ENCODE measurements around the gene MMP1. TPM values are rescaled to one million over a fixed set of nuclear protein-coding genes. Genes with fewer than 3 reads are reported as not detected.

The MMP1 gene
- total and polyA plus RNA-seq, 2 of the 4 experiments (the other 2 are of a cell fraction), result 166 to 245 TPM

DNA sequence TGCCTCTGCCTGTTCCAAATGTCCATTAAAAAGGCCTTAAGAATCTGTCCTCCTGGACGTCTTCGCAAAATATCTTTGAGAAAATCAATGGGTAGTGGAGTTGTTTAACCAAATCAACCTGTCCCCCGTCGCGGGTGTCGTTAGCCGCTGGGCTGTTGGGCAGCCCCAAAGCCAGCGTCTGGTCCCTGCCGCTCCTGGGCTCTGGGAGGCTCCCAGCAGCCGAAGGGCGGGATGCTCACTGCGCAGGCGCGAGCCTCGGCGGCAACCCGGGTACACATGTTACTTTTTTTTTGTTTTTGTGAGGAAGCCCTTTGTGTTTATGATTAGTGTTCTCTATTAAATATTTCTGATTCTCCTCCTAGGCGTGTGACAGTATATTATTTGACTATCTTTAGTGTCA lies 30.2 kb downstream of the MMP1 start:
- no peaks in the 10 kb centered on the region for H3K9me1 ChIP-seq (ENCODE audit: insufficient read depth, low read length)
- dilution Hi-C loops (cut with HindIII; ENCODE audit: low sequenced_read_pairs, unreplicated experiment) (no loop called here), intact Hi-C loops (cut with micrococcal nuclease) (no loop called here), in situ Hi-C loops (cut with MboI; ENCODE audit: low sequenced_read_pairs) (no loop called here)
- no peak overlapping the region for H4K8ac ChIP-seq (ENCODE audit: low read depth in 2 of 2, low read length in 2 of 2)
- TF ChIP-seq, protein P1, sequence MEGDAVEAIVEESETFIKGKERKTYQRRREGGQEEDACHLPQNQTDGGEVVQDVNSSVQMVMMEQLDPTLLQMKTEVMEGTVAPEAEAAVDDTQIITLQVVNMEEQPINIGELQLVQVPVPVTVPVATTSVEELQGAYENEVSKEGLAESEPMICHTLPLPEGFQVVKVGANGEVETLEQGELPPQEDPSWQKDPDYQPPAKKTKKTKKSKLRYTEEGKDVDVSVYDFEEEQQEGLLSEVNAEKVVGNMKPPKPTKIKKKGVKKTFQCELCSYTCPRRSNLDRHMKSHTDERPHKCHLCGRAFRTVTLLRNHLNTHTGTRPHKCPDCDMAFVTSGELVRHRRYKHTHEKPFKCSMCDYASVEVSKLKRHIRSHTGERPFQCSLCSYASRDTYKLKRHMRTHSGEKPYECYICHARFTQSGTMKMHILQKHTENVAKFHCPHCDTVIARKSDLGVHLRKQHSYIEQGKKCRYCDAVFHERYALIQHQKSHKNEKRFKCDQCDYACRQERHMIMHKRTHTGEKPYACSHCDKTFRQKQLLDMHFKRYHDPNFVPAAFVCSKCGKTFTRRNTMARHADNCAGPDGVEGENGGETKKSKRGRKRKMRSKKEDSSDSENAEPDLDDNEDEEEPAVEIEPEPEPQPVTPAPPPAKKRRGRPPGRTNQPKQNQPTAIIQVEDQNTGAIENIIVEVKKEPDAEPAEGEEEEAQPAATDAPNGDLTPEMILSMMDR (conservative IDR thresholded peaks at IDR 0.05; ENCODE audit: low read depth, low read length), result no peak
- TF ChIP-seq RCOR1 (IDR thresholded peaks at IDR 0.05; ENCODE audit: insufficient replicate concordance, low read length) (no peak), RAD21 (IDR thresholded peaks at IDR 0.05; ENCODE audit: low read length) (no peak), SMC3 (IDR thresholded peaks at IDR 0.05; ENCODE audit: low read depth, low read length) (no peak), RFX5 (IDR thresholded peaks at IDR 0.05; ENCODE audit: low read depth, low read length) (no peak), CEBPB (IDR thresholded peaks at IDR 0.05; ENCODE audit: low read depth, low read length) (no peak), FOS (IDR thresholded peaks at IDR 0.05; ENCODE audit: low read depth, low read length) (no peak), CHD1 (IDR thresholded peaks at IDR 0.05; ENCODE audit: low read depth, low read length) (no peak), NFE2L2 (IDR thresholded peaks at IDR 0.05; ENCODE audit: low read depth, low read length) (no peak), MXI1 (IDR thresholded peaks at IDR 0.05; ENCODE audit: borderline replicate concordance, low read depth, low read length) (no peak)
- ChIA-PET CTCF (no interaction called here), POLR2A (ENCODE audit: unreplicated experiment) (no interaction called here)
- no peak overlapping the region for H2AK9ac ChIP-seq (replicated peaks; ENCODE audit: low read depth, low read length, poor library complexity)
- no peaks in the 10 kb centered on the region for H4K20me1 ChIP-seq (ENCODE audit: insufficient read depth, low read length)
- no peak overlapping the region for H2BK120ac ChIP-seq (ENCODE audit: low read depth, low read length)
- no CpG with 5 or more reads among the region's 18 CpGs for WGBS, 2 experiments (ENCODE audit: extremely low coverage in 2 of 2, insufficient read length in 1 of 2)
- H3K27me3 ChIP-seq (ENCODE audit: control insufficient read depth, insufficient read depth, low read length), result no peaks in the 10 kb centered on the region; the same call in 1 of the 2 replicates
- no peak overlapping the region for H3K9ac ChIP-seq (ENCODE audit: low read depth, low read length)
- H3K27ac ChIP-seq (ENCODE audit: insufficient read depth, low read length), result no peak overlapping the region
- no peaks in the 10 kb centered on the region for H3K36me3 ChIP-seq (ENCODE audit: control insufficient read depth, insufficient read depth, low read length)
- no peak overlapping the region for H3K18ac ChIP-seq (ENCODE audit: low read depth, low read length)
- ATAC-seq (ENCODE audit: low read depth) (no peak), DNase-seq (no peak)
- H3K4ac ChIP-seq (ENCODE audit: low read depth, low read length), result no peak overlapping the region
- no peak overlapping the region for H3K23ac ChIP-seq (ENCODE audit: low read depth, low read length)
- no peaks in the 10 kb centered on the region for H3K9me3 ChIP-seq (ENCODE audit: control insufficient read depth, insufficient read depth, low read length)
- H3K56ac ChIP-seq (ENCODE audit: extremely low read depth, insufficient read depth, low read length), result no peak overlapping the region
- no peak overlapping the region for H2BK15ac ChIP-seq (ENCODE audit: low read depth, low read length)
- no peak overlapping the region for H3K4me3 ChIP-seq (ENCODE audit: insufficient read depth, low read depth, low read length)
- no peak overlapping the region for H4K5ac ChIP-seq (ENCODE audit: low read depth, low read length)
- no peak overlapping the region for H3K4me2 ChIP-seq (ENCODE audit: low read depth, low read length)
- no TSS peak for BruUV-seq (replicated peaks)
- no peak overlapping the region for H2AFZ ChIP-seq (replicated peaks; ENCODE audit: low read length, poor library complexity)
- H3K14ac ChIP-seq (replicated peaks; ENCODE audit: low read depth, low read length), result no peak overlapping the region
- no peak overlapping the region for H2BK5ac ChIP-seq (ENCODE audit: low read depth, low read length, poor library complexity, severe bottlenecking)
- no peak overlapping the region for H2BK20ac ChIP-seq (ENCODE audit: low read depth, low read length)
- no peaks in the 10 kb centered on the region for H3K79me1 ChIP-seq (ENCODE audit: low read depth in 1 of 2, low read length in 2 of 2)
- H3K4me1 ChIP-seq (ENCODE audit: control insufficient read depth, insufficient read depth, low read length), result no peaks in the 10 kb centered on the region
- H4K91ac ChIP-seq (ENCODE audit: insufficient read depth, low read depth, low read length), result no peak overlapping the region
- no peak overlapping the region for H2AK5ac ChIP-seq (ENCODE audit: low read depth, low read length)

All from IMR-90 (cell line).